ENCODE measurements around the gene CMC4. TPM values are rescaled to one million over a fixed set of nuclear protein-coding genes. Genes with fewer than 3 reads are reported as not detected.

The CMC4 gene
- total RNA-seq, 4 donors from 2014 or later: 13.0 to 32.1 (median 26.3) TPM

DNA sequence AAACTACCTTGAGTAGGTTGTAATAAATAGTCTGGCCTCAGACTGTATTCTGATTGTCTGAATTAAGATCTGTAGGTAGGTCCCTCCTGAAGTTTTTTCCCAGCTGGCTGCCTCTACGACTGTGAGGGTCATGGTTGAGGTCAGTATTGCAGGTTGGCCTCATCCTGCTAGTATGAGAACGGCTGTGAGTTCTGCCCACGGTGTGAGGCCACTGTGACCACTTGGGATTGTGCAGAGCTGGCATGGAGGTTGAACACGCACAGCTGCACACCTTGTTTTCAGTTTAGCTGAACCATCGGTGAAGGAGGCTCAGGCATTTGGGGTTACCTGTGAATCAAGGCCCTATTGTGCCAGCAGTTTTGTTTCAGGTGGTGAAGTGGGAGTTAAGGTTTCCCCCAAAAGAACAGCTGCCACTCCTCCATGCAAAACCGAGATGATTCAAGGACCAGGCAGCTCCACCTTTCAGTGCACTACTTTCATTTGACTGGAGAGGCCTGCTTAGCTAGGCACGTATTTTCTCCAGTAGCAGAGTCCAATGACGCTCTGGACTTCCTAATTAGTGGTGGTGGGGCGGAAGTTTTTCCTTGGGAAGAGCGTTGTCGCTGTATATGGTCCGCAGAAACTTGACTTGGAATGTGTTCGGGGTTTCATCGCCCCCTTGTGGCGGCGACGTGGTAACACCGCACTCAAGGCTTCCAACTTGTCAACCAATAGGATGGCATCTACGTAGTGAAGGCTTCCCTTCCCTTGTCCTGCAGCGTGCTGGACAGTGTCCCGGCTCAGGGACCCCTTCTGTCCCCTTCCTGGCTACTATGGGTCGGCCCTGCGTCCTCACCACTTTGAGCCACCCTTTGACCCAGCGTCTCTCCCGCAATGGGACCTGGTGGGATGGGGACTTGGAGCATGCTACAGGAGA lies 13.8 kb downstream of the CMC4 start:
- Histone ChIP-seq H3K4me3 (no peak overlapping the region), H3K4me1 (no peaks in the 10 kb centered on the region), H3K27me3 (no peaks in the 10 kb centered on the region), H3K36me3 (no peaks in the 10 kb centered on the region), H3K9me3 (no peaks in the 10 kb centered on the region), H3K27ac (peak overlapping the region; percentile 17 to 62 (median 47))
- TF ChIP-seq, protein P1, sequence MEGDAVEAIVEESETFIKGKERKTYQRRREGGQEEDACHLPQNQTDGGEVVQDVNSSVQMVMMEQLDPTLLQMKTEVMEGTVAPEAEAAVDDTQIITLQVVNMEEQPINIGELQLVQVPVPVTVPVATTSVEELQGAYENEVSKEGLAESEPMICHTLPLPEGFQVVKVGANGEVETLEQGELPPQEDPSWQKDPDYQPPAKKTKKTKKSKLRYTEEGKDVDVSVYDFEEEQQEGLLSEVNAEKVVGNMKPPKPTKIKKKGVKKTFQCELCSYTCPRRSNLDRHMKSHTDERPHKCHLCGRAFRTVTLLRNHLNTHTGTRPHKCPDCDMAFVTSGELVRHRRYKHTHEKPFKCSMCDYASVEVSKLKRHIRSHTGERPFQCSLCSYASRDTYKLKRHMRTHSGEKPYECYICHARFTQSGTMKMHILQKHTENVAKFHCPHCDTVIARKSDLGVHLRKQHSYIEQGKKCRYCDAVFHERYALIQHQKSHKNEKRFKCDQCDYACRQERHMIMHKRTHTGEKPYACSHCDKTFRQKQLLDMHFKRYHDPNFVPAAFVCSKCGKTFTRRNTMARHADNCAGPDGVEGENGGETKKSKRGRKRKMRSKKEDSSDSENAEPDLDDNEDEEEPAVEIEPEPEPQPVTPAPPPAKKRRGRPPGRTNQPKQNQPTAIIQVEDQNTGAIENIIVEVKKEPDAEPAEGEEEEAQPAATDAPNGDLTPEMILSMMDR (IDR thresholded peaks at IDR 0.05 in 4 of 5, conservative IDR thresholded peaks at IDR 0.05 in 1 of 5): peak; percentile 49 to 76 (median 74)
- TF ChIP-seq POLR2A (IDR thresholded peaks at IDR 0.05): no peak
- intact Hi-C loops (cut with DNase I; ENCODE audit: low total_unique reads) (loop anchor here (1.0 to 2.0 kb wide), 2 partner anchors 30 to 76 kb away; partner anchors contain the start of gene FUNDC2), in situ Hi-C loops (cut with MboI; ENCODE audit: low sequenced_read_pairs in 4 of 4) (loop anchor here in 3 of 4 donors (5.0 to 10.0 kb wide), 3 partner anchors 72 to 80 kb away; no protein-coding TSS in a partner anchor)
- DNase-seq: peak; percentile 6 to 57
- ATAC-seq: peak; percentile 95 to 98

DNA sequence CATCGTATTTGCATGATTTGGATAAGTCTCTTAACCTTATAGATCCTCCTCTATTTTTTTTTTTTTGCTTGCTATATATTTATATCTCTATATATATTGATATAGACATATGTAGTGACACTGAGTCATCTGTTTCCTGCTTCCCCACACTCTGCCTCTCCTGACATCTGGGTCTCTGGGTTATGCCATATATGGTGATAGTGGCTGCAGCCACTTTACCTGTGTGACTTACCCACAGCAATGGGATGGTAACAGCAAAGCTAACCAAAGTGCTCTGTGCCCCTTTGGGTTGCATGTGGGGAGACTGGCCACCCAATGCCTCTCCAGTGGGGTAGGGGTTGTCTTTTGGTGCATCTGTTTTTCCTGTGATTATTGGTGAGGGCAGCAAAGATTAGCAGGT lies 14.5 kb downstream of the CMC4 start:
- Histone ChIP-seq H3K27me3 (no peaks in the 10 kb centered on the region), H3K36me3 (no peaks in the 10 kb centered on the region), H3K4me3 (no peak overlapping the region), H3K9me3 (no peaks in the 10 kb centered on the region), H3K4me1 (no peaks in the 10 kb centered on the region), H3K27ac (peak overlapping the region; percentile 17 to 62 (median 47))
- no peak for TF ChIP-seq POLR2A (IDR thresholded peaks at IDR 0.05)
- TF ChIP-seq, protein P1 (IDR thresholded peaks at IDR 0.05 in 4 of 5, conservative IDR thresholded peaks at IDR 0.05 in 1 of 5): no peak
- in situ Hi-C loops (cut with MboI; ENCODE audit: low sequenced_read_pairs in 4 of 4) (loop anchor here in 3 of 4 donors (5.0 to 10.0 kb wide), 3 partner anchors 72 to 79 kb away; no protein-coding TSS in a partner anchor), intact Hi-C loops (cut with DNase I; ENCODE audit: low total_unique reads) (loop anchor here (2.0 kb wide), 1 partner anchor 30 kb away; the partner anchor contains the start of gene FUNDC2)
- no peak for DNase-seq
- ATAC-seq: no peak

DNA sequence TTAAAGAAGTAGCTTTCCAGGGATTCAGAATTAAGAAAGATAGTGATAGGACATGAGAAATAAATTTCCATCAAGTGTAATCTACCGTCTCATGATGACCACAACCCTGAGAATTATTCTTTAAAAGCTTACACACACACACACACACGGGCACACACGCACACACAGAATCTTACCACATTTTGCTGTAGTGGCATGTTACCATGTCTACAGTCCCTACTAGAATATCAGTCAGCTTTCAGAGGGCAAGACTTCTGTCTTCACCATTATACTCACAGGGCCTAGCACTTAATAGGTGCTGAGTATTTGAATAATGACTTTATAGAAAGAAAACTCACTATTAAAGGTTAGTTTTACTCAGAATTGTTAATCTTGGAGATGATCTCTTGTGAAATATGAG lies 15.4 kb downstream of the CMC4 start:
- TF ChIP-seq POLR2A (IDR thresholded peaks at IDR 0.05): no peak
- TF ChIP-seq, protein P1 (IDR thresholded peaks at IDR 0.05 in 4 of 5, conservative IDR thresholded peaks at IDR 0.05 in 1 of 5): no peak
- no peaks in the 10 kb centered on the region for H3K27me3 ChIP-seq
- in situ Hi-C loops (cut with MboI; ENCODE audit: low sequenced_read_pairs in 4 of 4) (loop anchor here in 3 of 4 donors (5.0 to 10.0 kb wide), 3 partner anchors 71 to 78 kb away; no protein-coding TSS in a partner anchor), intact Hi-C loops (cut with DNase I; ENCODE audit: low total_unique reads) (no loop called here)
- no peak overlapping the region for H3K4me3 ChIP-seq
- DNase-seq (no peak), ATAC-seq (no peak)
- H3K9me3 ChIP-seq: no peaks in the 10 kb centered on the region
- H3K4me1 ChIP-seq: no peaks in the 10 kb centered on the region
- H3K36me3 ChIP-seq: no peaks in the 10 kb centered on the region
- H3K27ac ChIP-seq: no peak overlapping the region

DNA sequence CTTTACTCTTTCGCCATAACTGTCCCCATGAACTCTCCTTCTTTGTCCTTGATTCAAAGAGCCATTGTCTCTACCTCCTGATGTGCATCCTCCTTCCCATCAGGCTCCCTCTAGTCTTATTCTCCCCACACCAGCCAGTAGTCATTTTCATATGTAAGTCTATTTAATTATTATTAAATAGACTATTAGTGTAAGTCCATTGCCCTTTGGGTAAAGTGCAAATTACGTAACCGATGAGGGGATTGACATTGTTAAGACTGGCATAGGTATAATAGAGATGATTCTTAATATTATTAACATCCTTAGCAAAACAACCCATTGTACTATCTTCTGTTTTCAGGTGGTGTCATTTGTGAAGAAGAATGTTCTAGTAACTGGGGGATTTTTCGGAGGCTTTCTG lies 16.7 kb downstream of the CMC4 start:
- Histone ChIP-seq H3K9me3 (no peaks in the 10 kb centered on the region), H3K27ac (no peak overlapping the region), H3K4me1 (no peaks in the 10 kb centered on the region), H3K4me3 (no peak overlapping the region), H3K27me3 (no peaks in the 10 kb centered on the region), H3K36me3 (no peaks in the 10 kb centered on the region)
- intact Hi-C loops (cut with DNase I; ENCODE audit: low total_unique reads): no loop called here
- DNase-seq: no peak
- ATAC-seq: no peak
- in situ Hi-C loops (cut with MboI; ENCODE audit: low sequenced_read_pairs in 4 of 4): loop anchor here in 1 of 4 donors (10.0 kb wide), 1 partner anchor 69 kb away; no protein-coding TSS in a partner anchor
- TF ChIP-seq, protein P1 (IDR thresholded peaks at IDR 0.05 in 4 of 5, conservative IDR thresholded peaks at IDR 0.05 in 1 of 5): no peak
- TF ChIP-seq POLR2A (IDR thresholded peaks at IDR 0.05): no peak

All from gastrocnemius medialis (tissue), 4 donors.